Endothelial cell of umbilical vein (primary cell): ENCODE measurements around the gene RAD9B.

Source experiments
- EZH2 ChIP-seq: IDR thresholded peaks from 2 replicates; pipeline ENCODE4 v1.6.1; 2012; ENCODE audit warnings: borderline replicate concordance, low read depth, mild to moderate bottlenecking, moderate library complexity, low read length, inconsistent platforms; ENCODE audit not compliant: severe bottlenecking
- GATA2 ChIP-seq: IDR thresholded peaks from 2 replicates; pipeline ENCODE4 v1.7.0; 2011; ENCODE audit warnings: low read depth, mild to moderate bottlenecking, moderate library complexity, mixed read lengths, low read length; ENCODE audit not compliant: insufficient read length, insufficient read depth
- JUN ChIP-seq: IDR thresholded peaks from 2 replicates; pipeline ENCODE4 v1.6.1; 2011; ENCODE audit warnings: borderline replicate concordance, low read depth; ENCODE audit not compliant: insufficient read length, insufficient read depth
- POLR2A ChIP-seq: IDR thresholded peaks from 2 replicates; pipeline ENCODE4 v1.6.1; 2012; ENCODE audit warnings: low read depth, mild to moderate bottlenecking, control low read depth, low read length
- POLR2AphosphoS5 ChIP-seq: IDR thresholded peaks from 2 replicates; pipeline ENCODE4 v1.6.1; 2012; ENCODE audit warnings: low read depth, mild to moderate bottlenecking, control low read depth, low read length, moderate library complexity; ENCODE audit not compliant: insufficient read depth
- TF ChIP-seq, protein P1 (sequence below), 2 donors: IDR thresholded peaks; 1 replicate in 1 of 2; 2 replicates in 1 of 2; pipeline ENCODE4 v1.5.1; 2011; ENCODE audit warnings: low read length in 2 of 2, mild to moderate bottlenecking in 2 of 2, moderate library complexity in 2 of 2, control low read depth in 1 of 2, inconsistent platforms in 1 of 2, low read depth in 1 of 2; ENCODE audit not compliant: insufficient read depth in 1 of 2; ENCODE audit errors: extremely low read depth in 1 of 2
- TF ChIP-seq, protein P2 (sequence below): IDR thresholded peaks from 2 replicates; pipeline ENCODE4 v1.6.1; 2011; ENCODE audit not compliant: insufficient read depth, insufficient read length

DNA sequence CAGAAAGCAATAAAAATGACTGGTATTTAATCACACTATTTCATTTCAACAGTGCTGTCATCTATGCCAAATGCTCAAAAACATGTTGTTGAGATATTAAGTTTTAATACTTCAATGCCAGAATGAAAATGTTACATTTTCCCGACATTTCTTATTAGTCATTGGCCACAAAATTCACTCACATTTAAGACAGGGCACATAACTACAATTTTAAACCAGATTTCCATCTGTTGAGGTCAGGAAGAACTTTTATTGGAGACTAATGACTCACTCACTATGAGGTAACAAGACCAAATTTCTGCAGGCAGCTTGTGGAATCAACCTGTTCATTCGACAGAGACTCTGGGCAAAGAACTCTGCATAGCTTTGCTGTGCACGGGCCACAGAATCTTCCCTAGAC is 44.2 kb downstream of the RAD9B start:
- TF ChIP-seq, protein P1, sequence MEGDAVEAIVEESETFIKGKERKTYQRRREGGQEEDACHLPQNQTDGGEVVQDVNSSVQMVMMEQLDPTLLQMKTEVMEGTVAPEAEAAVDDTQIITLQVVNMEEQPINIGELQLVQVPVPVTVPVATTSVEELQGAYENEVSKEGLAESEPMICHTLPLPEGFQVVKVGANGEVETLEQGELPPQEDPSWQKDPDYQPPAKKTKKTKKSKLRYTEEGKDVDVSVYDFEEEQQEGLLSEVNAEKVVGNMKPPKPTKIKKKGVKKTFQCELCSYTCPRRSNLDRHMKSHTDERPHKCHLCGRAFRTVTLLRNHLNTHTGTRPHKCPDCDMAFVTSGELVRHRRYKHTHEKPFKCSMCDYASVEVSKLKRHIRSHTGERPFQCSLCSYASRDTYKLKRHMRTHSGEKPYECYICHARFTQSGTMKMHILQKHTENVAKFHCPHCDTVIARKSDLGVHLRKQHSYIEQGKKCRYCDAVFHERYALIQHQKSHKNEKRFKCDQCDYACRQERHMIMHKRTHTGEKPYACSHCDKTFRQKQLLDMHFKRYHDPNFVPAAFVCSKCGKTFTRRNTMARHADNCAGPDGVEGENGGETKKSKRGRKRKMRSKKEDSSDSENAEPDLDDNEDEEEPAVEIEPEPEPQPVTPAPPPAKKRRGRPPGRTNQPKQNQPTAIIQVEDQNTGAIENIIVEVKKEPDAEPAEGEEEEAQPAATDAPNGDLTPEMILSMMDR (IDR thresholded peaks at IDR 0.05; ENCODE audit: extremely low read depth in 1 of 2, insufficient read depth in 1 of 2, low read depth in 1 of 2, low read length in 2 of 2) = no peak
- TF ChIP-seq JUN = peak; percentile 81
- TF ChIP-seq POLR2AphosphoS5 = no peak
- no peak for TF ChIP-seq POLR2A
- TF ChIP-seq EZH2 = no peak
- TF ChIP-seq GATA2 = peak; percentile 40
- TF ChIP-seq, protein P2, sequence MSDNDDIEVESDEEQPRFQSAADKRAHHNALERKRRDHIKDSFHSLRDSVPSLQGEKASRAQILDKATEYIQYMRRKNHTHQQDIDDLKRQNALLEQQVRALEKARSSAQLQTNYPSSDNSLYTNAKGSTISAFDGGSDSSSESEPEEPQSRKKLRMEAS = no peak
